Thoracic aorta (tissue), 2 donors: ENCODE results near the gene WFDC5. TPM values are rescaled to one million over a fixed set of nuclear protein-coding genes. Genes with fewer than 3 reads are reported as not detected.

Source experiments
- ATAC-seq: fragments of 150-250 bp; one replicate; pipeline ENCODE4 v1.8.0; 2017; ENCODE audit warnings: low read depth; ENCODE audit not compliant: insufficient number of reproducible peaks, low FRiP score
- DNase-seq: peaks from one replicate; pipeline ENCODE4 v3.0.0-alpha.2; 2020; ENCODE audit warnings: low spot score
- H3K27ac ChIP-seq, 2 donors: fragments of 200-600 bp; sonication (generic); 1 replicate in 1 of 2; 2 replicates in 1 of 2; pipeline ENCODE4 v1.5.1; 2016; ENCODE audit warnings: mild to moderate bottlenecking in 2 of 2, moderate library complexity in 2 of 2
- H3K27me3 ChIP-seq: fragments of 200-600 bp; sonication (generic); replicated peaks from 2 replicates; pipeline ENCODE4 v1.6.0; 2016; ENCODE audit warnings: mild to moderate bottlenecking; ENCODE audit not compliant: insufficient read depth
- H3K36me3 ChIP-seq: fragments of 200-600 bp; sonication (generic); one replicate; pipeline ENCODE4 v1.5.1; 2016
- H3K4me1 ChIP-seq, 2 donors: fragments of 200-600 bp; sonication (generic); 1 replicate in 1 of 2; 2 replicates in 1 of 2; pipeline versions ENCODE4 v1.5.1 to v1.6.0; 2016; ENCODE audit warnings: low read depth in 2 of 2, mild to moderate bottlenecking in 1 of 2; ENCODE audit not compliant: control insufficient read depth in 1 of 2
- H3K4me3 ChIP-seq: fragments of 200-600 bp; sonication (generic); 2 replicates; pipeline ENCODE4 v1.5.1; 2016; ENCODE audit warnings: mild to moderate bottlenecking
- H3K9me3 ChIP-seq: fragments of 200-600 bp; sonication (generic); 2 replicates; pipeline ENCODE4 v1.5.1; 2016
- total RNA-seq, 2 donors: library from RNA; depleted of rRNA; stranded (reverse); fragments of >200 nt; gene quantifications; one replicate each; pipeline versions ENCODE4 v1.1.0 to v1.2.3, GENCODE V29; 2016
- TF ChIP-seq, protein P1 (sequence below): fragments of 200-600 bp; sonication (generic); IDR thresholded peaks from one replicate; pipeline ENCODE4 v1.5.1; 2019; ENCODE audit warnings: antibody characterized with exemption

Gene WFDC5
- total RNA-seq, 2 donors from 2014 or later: not detected

DNA sequence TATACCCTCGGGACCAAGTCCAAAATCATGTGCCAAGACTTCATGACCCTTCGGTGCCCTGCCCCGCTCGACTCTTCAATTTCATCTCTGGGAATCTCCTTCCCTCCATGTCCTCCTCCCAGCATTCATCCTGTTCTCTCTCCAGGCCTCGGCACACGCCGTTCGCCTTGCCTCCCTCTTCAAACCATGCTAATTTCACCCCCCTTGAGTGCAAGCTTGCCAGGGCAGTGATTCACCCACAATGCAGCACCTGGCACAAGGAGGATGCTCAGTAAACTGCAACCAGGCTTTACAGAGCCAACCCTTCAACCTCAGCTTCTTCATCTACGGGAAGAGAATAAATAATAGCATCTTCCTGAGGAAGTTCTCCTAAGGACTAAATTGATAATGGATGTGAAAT is 18.2 kb downstream of the WFDC5 start:
- H3K27ac ChIP-seq: no peak overlapping the region
- H3K36me3 ChIP-seq: no peaks in the 10 kb centered on the region
- peaks cover 0 to 11% of the 10 kb centered on the region in 2 donors for H3K4me1 ChIP-seq
- no peaks in the 10 kb centered on the region for H3K27me3 ChIP-seq
- no peaks in the 10 kb centered on the region for H3K9me3 ChIP-seq
- H3K4me3 ChIP-seq: no peak overlapping the region
- ATAC-seq (no peak), DNase-seq (no peak)
- TF ChIP-seq, protein P1, sequence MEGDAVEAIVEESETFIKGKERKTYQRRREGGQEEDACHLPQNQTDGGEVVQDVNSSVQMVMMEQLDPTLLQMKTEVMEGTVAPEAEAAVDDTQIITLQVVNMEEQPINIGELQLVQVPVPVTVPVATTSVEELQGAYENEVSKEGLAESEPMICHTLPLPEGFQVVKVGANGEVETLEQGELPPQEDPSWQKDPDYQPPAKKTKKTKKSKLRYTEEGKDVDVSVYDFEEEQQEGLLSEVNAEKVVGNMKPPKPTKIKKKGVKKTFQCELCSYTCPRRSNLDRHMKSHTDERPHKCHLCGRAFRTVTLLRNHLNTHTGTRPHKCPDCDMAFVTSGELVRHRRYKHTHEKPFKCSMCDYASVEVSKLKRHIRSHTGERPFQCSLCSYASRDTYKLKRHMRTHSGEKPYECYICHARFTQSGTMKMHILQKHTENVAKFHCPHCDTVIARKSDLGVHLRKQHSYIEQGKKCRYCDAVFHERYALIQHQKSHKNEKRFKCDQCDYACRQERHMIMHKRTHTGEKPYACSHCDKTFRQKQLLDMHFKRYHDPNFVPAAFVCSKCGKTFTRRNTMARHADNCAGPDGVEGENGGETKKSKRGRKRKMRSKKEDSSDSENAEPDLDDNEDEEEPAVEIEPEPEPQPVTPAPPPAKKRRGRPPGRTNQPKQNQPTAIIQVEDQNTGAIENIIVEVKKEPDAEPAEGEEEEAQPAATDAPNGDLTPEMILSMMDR: no peak

DNA sequence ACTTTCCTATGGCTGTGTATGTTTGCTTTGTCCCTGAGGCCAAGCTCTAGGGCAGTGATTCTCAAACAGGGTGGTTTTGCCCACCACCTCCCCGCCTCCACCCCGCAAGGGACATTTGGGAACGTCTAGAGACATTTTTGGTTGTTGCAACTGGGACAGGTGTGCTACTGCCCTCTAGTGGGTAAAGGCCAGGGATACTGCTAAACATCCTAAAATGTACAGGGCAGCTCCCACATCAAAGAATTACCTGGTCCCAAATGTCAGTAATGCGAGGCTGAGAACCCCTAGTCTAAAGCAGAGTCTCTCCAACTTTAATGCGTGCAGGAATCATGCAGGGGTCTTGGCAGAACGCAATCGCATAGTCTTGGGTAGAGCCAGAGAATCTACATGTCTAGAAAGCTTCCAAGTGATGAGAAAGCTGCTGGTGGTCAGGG is 19.2 kb downstream of the WFDC5 start:
- no peaks in the 10 kb centered on the region for H3K27me3 ChIP-seq
- TF ChIP-seq, protein P1: peak; percentile 69
- ATAC-seq (no peak), DNase-seq (no peak)
- no peaks in the 10 kb centered on the region for H3K9me3 ChIP-seq
- no peak overlapping the region for H3K27ac ChIP-seq
- no peaks in the 10 kb centered on the region for H3K36me3 ChIP-seq
- no peak overlapping the region for H3K4me3 ChIP-seq
- H3K4me1 ChIP-seq: peaks cover 0 to 11% of the 10 kb centered on the region in 2 donors

DNA sequence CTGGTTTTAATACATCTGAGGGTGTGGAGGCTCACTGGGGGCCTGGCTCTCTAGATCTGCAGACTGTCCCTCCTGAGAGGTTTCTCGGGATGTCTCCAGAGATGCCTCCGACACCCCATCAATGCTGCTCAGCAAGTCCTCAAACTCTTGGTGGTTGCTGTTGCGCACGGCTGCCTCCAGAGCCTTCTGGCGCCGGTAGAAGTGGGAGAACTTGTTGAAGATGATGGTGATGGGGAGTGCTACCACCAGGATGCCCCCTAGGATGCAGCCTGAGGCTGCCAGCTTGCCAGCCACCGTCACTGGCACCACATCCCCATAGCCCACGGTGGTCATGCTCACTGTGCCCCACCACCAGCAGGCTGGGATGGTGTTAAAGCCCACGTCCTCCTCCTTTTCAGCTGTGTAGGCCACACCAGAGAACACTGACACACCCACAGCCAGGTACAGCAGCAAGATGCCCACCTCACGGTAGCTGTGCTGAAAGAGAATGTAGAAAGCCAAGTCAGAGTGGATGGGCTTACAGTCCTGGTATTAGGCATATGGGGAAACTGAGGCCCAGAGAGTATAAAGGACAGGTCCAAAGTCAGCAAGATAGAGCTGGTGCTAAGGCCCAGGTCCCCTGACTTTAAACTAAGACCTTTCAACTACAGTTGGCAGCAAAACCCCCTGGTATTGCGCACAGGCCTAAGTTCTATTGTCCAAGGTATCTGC is 20.0 kb downstream of the WFDC5 start:
- no peak for DNase-seq
- no peaks in the 10 kb centered on the region for H3K27me3 ChIP-seq
- ATAC-seq: no peak

DNA sequence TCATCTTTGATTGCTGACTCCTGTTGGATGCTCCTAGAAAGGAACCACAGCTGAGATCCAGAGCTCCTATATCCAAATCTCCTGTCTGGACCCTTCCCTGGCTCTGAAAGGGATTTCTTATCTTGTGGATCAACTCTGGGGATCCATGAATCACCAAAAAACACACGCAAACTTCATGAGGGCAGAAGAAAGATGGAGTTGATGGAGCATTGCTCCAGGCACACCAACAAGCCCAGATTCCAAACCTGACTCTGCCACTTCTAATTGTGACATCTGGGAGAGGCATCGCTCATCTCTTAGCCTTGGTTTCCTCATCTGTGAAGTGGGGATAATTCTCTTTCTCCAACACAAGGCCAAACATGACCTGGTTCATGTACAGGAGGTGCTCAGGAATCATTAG is 20.8 kb downstream of the WFDC5 start:
- Histone ChIP-seq H3K9me3 (no peaks in the 10 kb centered on the region), H3K36me3 (no peaks in the 10 kb centered on the region), H3K4me3 (no peak overlapping the region), H3K27ac (no peak overlapping the region), H3K4me1 (peaks cover 0 to 11% of the 10 kb centered on the region in 2 donors), H3K27me3 (no peaks in the 10 kb centered on the region)
- no peak for DNase-seq
- TF ChIP-seq, protein P1: no peak
- ATAC-seq: no peak

More for the DNA sequence above, 20.0 kb downstream of the WFDC5 start:
- H3K4me1 ChIP-seq: peaks cover 0 to 11% of the 10 kb centered on the region in 2 donors
- H3K27ac ChIP-seq: no peak overlapping the region
- no peaks in the 10 kb centered on the region for H3K36me3 ChIP-seq
- no peak overlapping the region for H3K4me3 ChIP-seq
- TF ChIP-seq, protein P1: no peak
- no peaks in the 10 kb centered on the region for H3K9me3 ChIP-seq

DNA sequence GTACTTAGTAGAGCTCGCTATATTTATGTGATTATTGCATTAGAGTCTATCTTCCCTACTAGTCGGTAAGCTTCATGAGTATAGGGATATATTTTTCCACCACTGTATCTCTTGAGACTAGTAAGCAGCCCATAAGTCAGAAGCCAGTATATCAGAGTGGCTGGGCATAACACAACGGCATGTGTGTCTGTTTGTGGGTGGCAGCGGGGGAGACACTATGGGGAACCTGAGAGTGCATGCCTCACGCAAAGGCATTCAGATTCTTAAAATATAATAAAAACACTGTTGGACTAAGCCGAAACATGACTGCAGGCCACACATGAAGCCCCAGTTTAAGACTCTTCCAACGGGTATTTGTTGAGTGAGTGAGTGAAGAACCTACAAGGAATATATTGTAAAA is 22.1 kb downstream of the WFDC5 start:
- Histone ChIP-seq H3K9me3 (no peaks in the 10 kb centered on the region), H3K4me1 (peaks cover 0 to 5% of the 10 kb centered on the region in 2 donors), H3K4me3 (no peak overlapping the region), H3K27me3 (no peaks in the 10 kb centered on the region), H3K36me3 (no peaks in the 10 kb centered on the region), H3K27ac (no peak overlapping the region)
- ATAC-seq (no peak), DNase-seq (no peak)
- TF ChIP-seq, protein P1: no peak
